Activated B cell treated with CpG ODN at 0.5 μM for 24 hours (primary cell): ENCODE results near the gene EVX2. TPM values are rescaled to one million over a fixed set of nuclear protein-coding genes. Genes with fewer than 3 reads are reported as not detected.

Source experiments
- ATAC-seq: fragments of 200-7000 bp; cut with Tn5 transposase; one replicate; pipeline ENCODE4 v1.10.0; 2021; ENCODE audit warnings: low read depth, mild to moderate bottlenecking, moderate library complexity
- CTCF ChIA-PET: fragments of 350-600 bp; sonication (Branson Sonifier 250); formaldehyde crosslinking; loops from one replicate; lab custom pipeline; 2021; ENCODE audit warnings: antibody characterized with exemption; lab: Charles Lee
- POLR2A ChIA-PET: fragments of 350-600 bp; sonication (Branson Sonifier 250); formaldehyde crosslinking; loops from one replicate; lab custom pipeline; 2021; ENCODE audit warnings: antibody characterized with exemption; lab: Charles Lee
- DNase-seq: peaks from one replicate; pipeline ENCODE4 v3.0.0; 2022
- H3K27ac Mint-ChIP-seq: one replicate; pipeline ENCODE4 v1.8.0; 2020; ENCODE audit warnings: mixed read lengths
- H3K27me3 Mint-ChIP-seq: one replicate; pipeline ENCODE4 v1.8.0; 2021; ENCODE audit warnings: mixed read lengths
- H3K36me3 Mint-ChIP-seq: one replicate; pipeline ENCODE4 v1.8.0; 2021; ENCODE audit warnings: low read depth, mixed read lengths
- H3K4me1 Mint-ChIP-seq: one replicate; pipeline ENCODE4 v1.8.0; 2021; ENCODE audit warnings: mixed read lengths
- H3K4me3 Mint-ChIP-seq: one replicate; pipeline ENCODE4 v1.8.0; 2020; ENCODE audit warnings: mild to moderate bottlenecking, mixed read lengths
- H3K9me3 Mint-ChIP-seq: one replicate; pipeline ENCODE4 v1.8.0; 2020; ENCODE audit warnings: mixed read lengths
- intact Hi-C: fragments of 100-400 bp; cut with micrococcal nuclease; formaldehyde crosslinking; loops from one replicate; pipeline ENCODE4 v1.15.1; 2024
- total RNA-seq: library from RNA; stranded (reverse); gene quantifications from 2 replicates; pipeline ENCODE4 v1.2.3, GENCODE V29; 2022
- TF ChIP-seq, protein P1 (sequence below): fragments of 200-600 bp; IDR thresholded peaks from one replicate; pipeline ENCODE4 v1.8.0; 2022; ENCODE audit warnings: antibody characterized with exemption, mild to moderate bottlenecking

Gene EVX2
- total RNA-seq, 1 donor from 2014 or later, result not detected

DNA sequence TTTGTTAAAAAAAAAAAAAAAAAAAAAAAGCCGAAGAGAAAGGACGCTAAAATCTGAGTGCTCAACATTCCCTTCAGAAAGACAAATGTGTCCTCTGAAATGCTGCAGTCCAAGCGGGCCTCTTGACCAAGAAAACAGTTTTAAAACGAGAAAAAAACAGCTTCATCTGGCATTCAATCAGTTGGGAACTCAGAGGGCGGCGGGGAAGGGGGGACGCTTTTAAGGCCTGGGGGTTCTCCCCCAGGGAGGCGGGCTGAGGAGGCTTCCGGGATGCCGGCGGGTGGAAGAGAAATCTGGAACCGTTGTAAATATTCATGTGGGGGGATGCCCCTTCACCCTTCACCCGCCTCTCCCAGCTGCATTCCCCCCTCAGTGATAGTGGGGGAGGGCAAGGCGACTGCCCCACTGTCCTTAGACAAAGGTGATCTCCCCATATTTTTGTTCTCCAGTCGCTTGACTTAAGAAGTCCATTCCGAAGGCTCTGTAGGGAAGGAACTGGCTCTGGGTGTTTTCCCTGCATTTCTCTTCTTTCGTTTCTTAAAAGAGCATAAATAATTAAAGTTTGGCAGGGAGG is 20.1 kb upstream of the EVX2 start:
- POLR2A ChIA-PET, result no interaction called here
- H3K4me1 Mint-ChIP-seq, result peaks cover 14% of the 10 kb centered on the region
- CTCF ChIA-PET, result no interaction called here
- TF ChIP-seq, protein P1, sequence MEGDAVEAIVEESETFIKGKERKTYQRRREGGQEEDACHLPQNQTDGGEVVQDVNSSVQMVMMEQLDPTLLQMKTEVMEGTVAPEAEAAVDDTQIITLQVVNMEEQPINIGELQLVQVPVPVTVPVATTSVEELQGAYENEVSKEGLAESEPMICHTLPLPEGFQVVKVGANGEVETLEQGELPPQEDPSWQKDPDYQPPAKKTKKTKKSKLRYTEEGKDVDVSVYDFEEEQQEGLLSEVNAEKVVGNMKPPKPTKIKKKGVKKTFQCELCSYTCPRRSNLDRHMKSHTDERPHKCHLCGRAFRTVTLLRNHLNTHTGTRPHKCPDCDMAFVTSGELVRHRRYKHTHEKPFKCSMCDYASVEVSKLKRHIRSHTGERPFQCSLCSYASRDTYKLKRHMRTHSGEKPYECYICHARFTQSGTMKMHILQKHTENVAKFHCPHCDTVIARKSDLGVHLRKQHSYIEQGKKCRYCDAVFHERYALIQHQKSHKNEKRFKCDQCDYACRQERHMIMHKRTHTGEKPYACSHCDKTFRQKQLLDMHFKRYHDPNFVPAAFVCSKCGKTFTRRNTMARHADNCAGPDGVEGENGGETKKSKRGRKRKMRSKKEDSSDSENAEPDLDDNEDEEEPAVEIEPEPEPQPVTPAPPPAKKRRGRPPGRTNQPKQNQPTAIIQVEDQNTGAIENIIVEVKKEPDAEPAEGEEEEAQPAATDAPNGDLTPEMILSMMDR, result no peak
- H3K27ac Mint-ChIP-seq, result no peak overlapping the region
- ATAC-seq (no peak), DNase-seq (no peak)
- peaks cover 3% of the 10 kb centered on the region for H3K9me3 Mint-ChIP-seq
- intact Hi-C loops, result no loop called here
- no peak overlapping the region for H3K4me3 Mint-ChIP-seq
- no peaks in the 10 kb centered on the region for H3K36me3 Mint-ChIP-seq
- peaks cover 74% of the 10 kb centered on the region for H3K27me3 Mint-ChIP-seq

DNA sequence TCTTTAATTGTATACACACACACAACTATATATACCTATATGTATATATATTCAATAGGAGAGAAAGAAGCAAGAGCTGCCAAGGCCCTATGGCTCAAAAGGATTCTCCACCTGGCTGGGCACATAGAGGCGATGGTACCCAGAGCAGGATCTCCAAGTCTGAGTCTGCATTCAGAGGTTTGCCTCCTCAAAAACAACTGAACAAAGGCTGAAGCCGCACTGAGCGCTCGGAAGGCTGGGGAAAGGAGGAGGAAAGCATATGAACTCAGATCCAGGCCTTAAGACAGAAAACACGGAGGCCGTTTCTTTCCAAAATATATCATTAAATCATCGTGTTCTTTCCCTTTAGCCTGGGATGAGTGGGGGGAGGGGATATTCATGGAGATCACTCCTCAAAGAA is 19.4 kb upstream of the EVX2 start:
- Mint-ChIP-seq H3K4me1 (peaks cover 13% of the 10 kb centered on the region), H3K27ac (no peak overlapping the region), H3K9me3 (peaks cover 3% of the 10 kb centered on the region), H3K27me3 (peaks cover 75% of the 10 kb centered on the region), H3K4me3 (no peak overlapping the region), H3K36me3 (no peaks in the 10 kb centered on the region)
- POLR2A ChIA-PET, result no interaction called here
- TF ChIP-seq, protein P1, result no peak
- CTCF ChIA-PET, result interaction anchor here (1.6 kb wide), 1 partner anchor 549 kb away, joined by 5 read pairs; no protein-coding TSS in a partner anchor
- ATAC-seq, result no peak
- no peak for DNase-seq
- intact Hi-C loops, result no loop called here

DNA sequence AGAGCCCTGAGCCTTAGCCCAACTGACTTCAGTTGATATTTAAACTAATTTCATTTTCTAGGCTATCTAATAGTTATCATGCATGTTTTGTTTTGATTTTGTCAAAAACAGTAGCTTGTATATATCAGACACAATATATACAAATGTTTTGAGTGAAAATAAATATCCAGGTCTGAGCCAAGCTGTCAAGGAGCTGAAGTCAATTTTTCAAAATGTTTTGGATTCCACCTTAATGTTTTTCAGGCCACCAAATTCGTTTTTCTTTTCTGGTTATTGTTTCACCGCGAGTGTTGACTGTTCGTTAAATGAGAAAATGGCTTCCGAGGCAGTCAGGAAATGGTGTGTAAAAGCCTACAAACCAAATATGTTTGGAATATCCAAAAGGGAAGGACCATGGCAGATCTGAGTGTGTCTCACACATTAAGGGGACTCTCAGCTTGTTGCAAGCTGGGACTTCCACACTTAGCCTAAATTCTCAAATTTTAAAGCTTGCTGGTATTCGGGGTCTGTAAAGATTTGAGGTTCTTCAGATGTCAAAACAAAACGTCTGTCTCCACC is 18.6 kb upstream of the EVX2 start:
- peaks cover 3% of the 10 kb centered on the region for H3K9me3 Mint-ChIP-seq
- H3K4me3 Mint-ChIP-seq, result no peak overlapping the region
- ChIA-PET CTCF (interaction anchor here (0.6 to 1.6 kb wide), 2 partner anchors 549 to 1405 kb away, joined by 3 to 5 read pairs; no protein-coding TSS in a partner anchor), POLR2A (no interaction called here)
- no peak for DNase-seq
- no peak for ATAC-seq
- TF ChIP-seq, protein P1, result no peak
- H3K27me3 Mint-ChIP-seq, result peaks cover 81% of the 10 kb centered on the region
- H3K4me1 Mint-ChIP-seq, result peaks cover 18% of the 10 kb centered on the region
- no peaks in the 10 kb centered on the region for H3K36me3 Mint-ChIP-seq
- H3K27ac Mint-ChIP-seq, result no peak overlapping the region
- intact Hi-C loops, result no loop called here

DNA sequence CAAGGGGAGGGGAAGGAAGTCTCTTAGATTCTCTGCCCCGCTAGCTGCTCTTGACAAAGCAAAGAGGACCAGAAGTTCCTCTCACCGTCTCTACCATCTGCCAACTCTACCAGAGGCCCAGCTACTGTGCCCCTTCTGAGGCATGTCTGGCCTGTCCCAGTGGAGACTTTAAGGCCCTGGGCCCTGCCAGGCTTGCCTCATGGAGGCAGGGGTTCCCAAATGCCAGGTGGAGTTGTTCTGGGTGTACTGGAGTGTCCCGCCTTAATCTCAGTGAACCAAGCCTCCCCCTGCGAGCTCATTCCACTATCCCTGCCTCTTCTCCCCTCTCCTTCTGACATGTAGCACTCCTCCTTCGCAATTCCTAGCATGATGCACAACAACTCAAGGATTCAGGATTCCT is 18.1 kb upstream of the EVX2 start:
- POLR2A ChIA-PET, result no interaction called here
- no peak for ATAC-seq
- Mint-ChIP-seq H3K4me3 (no peak overlapping the region), H3K27ac (no peak overlapping the region), H3K9me3 (peaks cover 3% of the 10 kb centered on the region), H3K27me3 (peaks cover 80% of the 10 kb centered on the region), H3K4me1 (peaks cover 22% of the 10 kb centered on the region), H3K36me3 (no peaks in the 10 kb centered on the region)
- TF ChIP-seq, protein P1, result no peak
- CTCF ChIA-PET, result interaction anchor here (0.6 to 1.6 kb wide), 2 partner anchors 550 to 1405 kb away, joined by 3 to 5 read pairs; no protein-coding TSS in a partner anchor
- intact Hi-C loops, result no loop called here
- no peak for DNase-seq

DNA sequence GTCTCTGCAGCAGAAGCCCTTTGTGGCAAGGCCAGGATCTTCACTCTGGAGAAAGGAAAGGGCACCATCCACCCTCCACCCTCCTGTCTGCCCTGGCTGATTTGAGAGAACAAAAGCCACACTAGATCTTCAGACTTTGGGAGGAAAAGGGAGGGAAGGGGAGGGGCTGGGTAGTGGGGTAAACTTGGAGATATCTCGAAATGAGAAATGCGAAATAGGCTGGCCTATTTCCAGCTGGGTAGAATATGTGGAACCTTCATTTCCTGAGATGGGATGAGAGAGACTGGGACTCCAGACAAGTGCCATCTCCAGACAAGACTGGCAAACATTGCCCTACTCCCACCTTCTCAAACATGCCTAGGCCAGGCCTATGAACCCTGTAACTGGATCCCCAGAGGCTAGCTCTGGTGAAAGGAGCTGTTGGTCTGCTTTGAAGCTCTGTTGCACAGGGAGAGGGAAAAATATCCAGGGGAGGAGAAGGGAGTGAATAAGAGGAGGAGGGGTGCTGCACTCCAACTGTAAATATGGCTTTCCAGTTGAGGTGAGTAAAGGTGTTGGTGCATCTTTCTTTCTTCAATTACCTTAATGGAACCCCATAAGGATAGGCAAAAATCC is 17.6 kb upstream of the EVX2 start:
- DNase-seq (no peak), ATAC-seq (no peak)
- Mint-ChIP-seq H3K36me3 (no peaks in the 10 kb centered on the region), H3K9me3 (peaks cover 2% of the 10 kb centered on the region), H3K27ac (no peak overlapping the region), H3K27me3 (peaks cover 84% of the 10 kb centered on the region), H3K4me3 (no peak overlapping the region), H3K4me1 (peaks cover 23% of the 10 kb centered on the region)
- TF ChIP-seq, protein P1, result no peak
- intact Hi-C loops, result no loop called here
- ChIA-PET CTCF (no interaction called here), POLR2A (no interaction called here)
